Activated CD4-positive, alpha-beta memory T cell treated with anti-CD3 and anti-CD28 coated beads for 36 hours (primary cell): ENCODE data around the gene RPL13A. TPM values are rescaled to one million over a fixed set of nuclear protein-coding genes. Genes with fewer than 3 reads are reported as not detected.

Experiments
- CTCF ChIA-PET: fragments of 350-600 bp; sonication (Branson Sonifier 250); formaldehyde crosslinking; loops from one replicate; lab custom pipeline; 2021; ENCODE audit warnings: antibody characterized with exemption, inconsistent platforms; lab: Charles Lee
- POLR2A ChIA-PET: fragments of 350-600 bp; sonication (Branson Sonifier 250); formaldehyde crosslinking; loops from one replicate; lab custom pipeline; 2021; ENCODE audit warnings: antibody characterized with exemption; lab: Charles Lee
- DNase-seq: peaks from one replicate; pipeline ENCODE4 v3.0.0-alpha.2; 2020
- H3K27ac Mint-ChIP-seq: one replicate; pipeline ENCODE4 v1.8.0; 2021; ENCODE audit warnings: mixed read lengths
- H3K27me3 Mint-ChIP-seq: one replicate; pipeline ENCODE4 v1.8.0; 2021; ENCODE audit warnings: mixed read lengths
- H3K36me3 Mint-ChIP-seq: one replicate; pipeline ENCODE4 v1.8.0; 2021; ENCODE audit warnings: mixed read lengths
- H3K4me1 Mint-ChIP-seq: one replicate; pipeline ENCODE4 v1.8.0; 2021; ENCODE audit warnings: low read depth, mixed read lengths
- H3K4me3 Mint-ChIP-seq: one replicate; pipeline ENCODE4 v1.8.0; 2021; ENCODE audit warnings: mild to moderate bottlenecking, mixed read lengths
- H3K9me3 Mint-ChIP-seq: one replicate; pipeline ENCODE4 v1.8.0; 2021; ENCODE audit warnings: mixed read lengths
- intact Hi-C: fragments of 100-400 bp; cut with micrococcal nuclease; formaldehyde crosslinking; loops from one replicate; pipeline ENCODE4 v1.15.1; 2023
- total RNA-seq, 2 experiments: library from RNA; stranded (reverse); gene quantifications; one replicate each; pipeline ENCODE4 v1.2.3, GENCODE V29; 2021

The RPL13A gene
- total RNA-seq, 2 experiments from 2014 or later = 4,276 to 4,379 TPM

DNA sequence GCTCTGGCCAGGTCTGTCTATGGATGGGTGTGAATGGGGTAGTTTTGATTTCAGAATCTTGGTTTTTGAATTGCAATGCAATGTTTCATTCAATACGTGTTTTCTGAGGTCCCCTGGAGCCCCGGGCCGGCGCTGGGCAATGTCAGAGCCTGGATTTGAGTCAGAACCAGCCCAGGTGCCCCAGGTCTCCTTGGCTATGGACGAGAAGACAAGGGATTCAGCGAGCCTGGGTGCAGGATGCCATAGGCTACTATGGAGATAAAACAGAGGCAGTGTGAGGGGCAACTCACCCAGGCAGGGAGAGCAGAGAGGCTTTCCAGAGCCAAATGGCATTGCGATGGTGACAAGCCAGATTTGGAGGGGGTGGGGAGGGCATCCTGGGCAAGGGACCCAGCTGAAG is 1.2 kb upstream of the RPL13A start:
- H3K4me1 Mint-ChIP-seq = peaks cover 21% of the 10 kb centered on the region
- ChIA-PET CTCF (interaction anchor here (1.9 to 2.4 kb wide), 2 partner anchors 10 to 13 kb away, joined by 6 to 12 read pairs; partner anchors contain the start of gene FLT3LG), POLR2A (interaction anchor here (1.0 kb wide), 1 partner anchor 10 kb away, joined by 3 read pairs; no protein-coding TSS in a partner anchor)
- peaks cover 47% of the 10 kb centered on the region for H3K36me3 Mint-ChIP-seq
- H3K9me3 Mint-ChIP-seq = no peaks in the 10 kb centered on the region
- H3K27ac Mint-ChIP-seq = peak overlapping the region; percentile 83
- intact Hi-C loops = loop anchor here (2.0 kb wide), 1 partner anchor 15 kb away; no protein-coding TSS in a partner anchor
- H3K4me3 Mint-ChIP-seq = peak overlapping the region; percentile 18
- no peak for DNase-seq
- peaks cover 3% of the 10 kb centered on the region for H3K27me3 Mint-ChIP-seq

DNA sequence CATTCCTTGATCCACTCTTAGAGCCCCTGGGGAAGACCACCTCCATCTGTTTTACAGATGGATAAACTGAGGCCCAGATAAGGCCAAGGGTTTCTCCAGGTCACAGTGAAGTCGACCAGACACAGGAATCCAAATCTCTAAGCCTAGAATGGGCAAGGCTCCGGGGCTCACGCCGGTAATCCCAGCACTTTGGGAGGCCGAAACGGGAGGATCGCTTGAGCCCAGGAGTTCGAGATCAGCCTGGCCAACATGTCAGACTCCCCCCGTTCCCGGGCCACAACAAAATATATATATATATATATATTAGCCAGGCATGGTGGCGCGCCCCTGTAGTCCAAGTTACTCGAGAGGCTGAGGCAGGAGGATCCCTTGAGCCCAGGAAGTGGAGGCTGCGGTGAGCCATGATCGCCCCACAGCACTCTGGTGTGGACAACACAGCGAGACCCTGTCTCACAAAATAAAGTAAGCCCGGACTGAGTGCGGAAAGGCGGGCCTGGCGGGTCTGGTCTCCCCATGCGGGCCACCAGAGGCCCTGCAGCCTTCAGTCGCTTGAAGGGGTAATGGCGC is 615 bp upstream of the RPL13A start:
- Mint-ChIP-seq H3K9me3 (no peaks in the 10 kb centered on the region), H3K4me3 (peak overlapping the region; percentile 94), H3K4me1 (peaks cover 23% of the 10 kb centered on the region), H3K36me3 (peaks cover 51% of the 10 kb centered on the region), H3K27ac (peak overlapping the region; percentile 97), H3K27me3 (peaks cover 3% of the 10 kb centered on the region)
- CTCF ChIA-PET = interaction anchor here (1.1 to 2.4 kb wide), 2 partner anchors 11 kb away, joined by 4 to 12 read pairs; no protein-coding TSS in a partner anchor
- POLR2A ChIA-PET = interaction anchor here (1.0 to 3.0 kb wide), 4 partner anchors 10 to 35 kb away, joined by 3 to 15 read pairs (median 6); partner anchors contain the start of gene PIH1D1
- intact Hi-C loops = loop anchor here (1.0 to 2.0 kb wide), 4 partner anchors 10 to 33 kb away; partner anchors contain the start of genes ALDH16A1 and RPS11
- no peak for DNase-seq

DNA sequence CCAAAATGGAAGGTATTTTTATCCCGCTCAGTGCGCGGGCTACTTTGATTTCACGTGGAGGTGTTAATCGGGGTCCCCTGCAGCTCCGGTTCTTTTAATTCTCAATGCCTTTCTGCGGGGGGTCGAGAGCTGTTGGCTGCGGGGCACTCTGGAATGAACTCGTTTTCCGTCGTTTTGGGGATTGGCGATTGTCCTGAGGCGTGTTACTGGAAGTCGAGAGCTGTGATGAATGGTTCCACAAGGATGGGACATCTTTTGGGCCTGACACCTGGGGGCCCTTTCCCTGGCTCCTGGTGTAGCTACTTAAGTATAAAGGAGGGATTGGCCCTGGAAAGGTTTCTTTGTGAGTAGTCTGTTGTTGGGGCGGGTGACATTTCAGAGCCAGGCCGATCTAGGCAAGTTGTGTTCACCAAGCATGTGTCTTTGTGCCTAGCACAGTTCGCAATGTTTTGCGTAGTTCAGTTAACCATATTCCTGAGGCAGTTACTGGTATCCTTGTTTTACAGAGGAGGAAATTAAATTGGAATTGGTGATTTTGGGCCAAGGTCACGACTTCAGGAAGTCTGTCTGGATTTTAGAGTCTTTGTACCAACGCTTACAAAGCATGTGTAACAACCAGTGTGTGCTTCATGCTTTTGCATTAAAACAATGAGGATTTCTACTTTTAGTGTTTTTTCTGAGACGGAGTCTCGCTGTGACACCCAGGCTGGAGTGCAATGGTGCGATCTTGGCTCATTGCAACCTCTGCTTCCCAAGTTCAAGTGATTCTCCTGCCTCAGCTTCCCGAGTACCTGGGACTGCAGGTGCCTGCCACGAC is 846 bp downstream of the RPL13A start:
- DNase-seq = no peak
- peak overlapping the region; percentile 94 for H3K4me3 Mint-ChIP-seq
- peak overlapping the region; percentile 97 for H3K27ac Mint-ChIP-seq
- H3K27me3 Mint-ChIP-seq = peaks cover 3% of the 10 kb centered on the region
- peaks cover 64% of the 10 kb centered on the region for H3K36me3 Mint-ChIP-seq
- intact Hi-C loops = no loop called here
- peaks cover 29% of the 10 kb centered on the region for H3K4me1 Mint-ChIP-seq
- no peaks in the 10 kb centered on the region for H3K9me3 Mint-ChIP-seq
- CTCF ChIA-PET = interaction anchor here (0.9 to 1.6 kb wide), 4 partner anchors 12 to 58 kb away, joined by 3 to 7 read pairs (median 4); no protein-coding TSS in a partner anchor
- POLR2A ChIA-PET = interaction anchor here (0.7 to 3.0 kb wide), 10 partner anchors 9 to 188 kb away, joined by 3 to 15 read pairs (median 4); partner anchors contain the start of genes ALDH16A1 and PIH1D1

DNA sequence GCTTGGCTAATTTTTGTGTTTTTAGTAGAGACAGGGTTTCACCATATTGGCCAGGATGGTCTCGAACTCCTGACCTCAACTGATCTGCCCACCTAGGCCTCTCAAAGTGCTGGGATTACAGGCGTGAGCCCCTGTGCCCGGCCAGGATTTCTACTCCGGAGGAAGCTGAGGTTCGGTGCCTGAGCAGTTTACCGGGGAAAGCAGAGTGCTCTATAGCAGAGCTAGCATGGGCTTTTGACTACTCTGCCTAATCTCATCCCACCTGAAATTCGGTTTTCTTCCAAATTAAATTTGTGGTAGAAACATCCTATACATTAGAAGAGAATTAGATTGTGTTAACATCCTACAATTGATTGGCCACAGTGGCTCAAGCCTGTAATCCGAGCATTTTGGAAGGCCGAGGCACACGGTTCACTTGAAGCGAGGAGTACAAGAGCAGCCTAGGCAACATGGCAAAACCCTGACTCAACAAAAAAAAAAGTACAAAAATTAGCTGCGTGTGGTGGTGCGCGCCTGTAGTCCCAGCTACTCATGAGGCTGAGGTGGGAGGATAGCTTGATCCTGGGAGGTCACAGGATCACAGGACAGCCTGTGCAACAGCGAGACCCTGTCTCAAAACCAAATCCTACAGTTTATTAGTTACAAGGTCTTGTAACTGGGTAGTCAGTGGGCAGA is 1.6 kb downstream of the RPL13A start:
- peaks cover 3% of the 10 kb centered on the region for H3K27me3 Mint-ChIP-seq
- no peaks in the 10 kb centered on the region for H3K9me3 Mint-ChIP-seq
- H3K36me3 Mint-ChIP-seq = peaks cover 64% of the 10 kb centered on the region
- peak overlapping the region; percentile 94 for H3K4me3 Mint-ChIP-seq
- intact Hi-C loops = no loop called here
- H3K27ac Mint-ChIP-seq = peak overlapping the region; percentile 97
- CTCF ChIA-PET = interaction anchor here (0.6 to 1.6 kb wide), 5 partner anchors 10 to 57 kb away, joined by 3 to 7 read pairs (median 3); no protein-coding TSS in a partner anchor
- peaks cover 30% of the 10 kb centered on the region for H3K4me1 Mint-ChIP-seq
- POLR2A ChIA-PET = interaction anchor here (0.6 to 3.0 kb wide), 9 partner anchors 10 to 152 kb away, joined by 3 to 15 read pairs (median 4); partner anchors contain the start of gene ALDH16A1
- no peak for DNase-seq

DNA sequence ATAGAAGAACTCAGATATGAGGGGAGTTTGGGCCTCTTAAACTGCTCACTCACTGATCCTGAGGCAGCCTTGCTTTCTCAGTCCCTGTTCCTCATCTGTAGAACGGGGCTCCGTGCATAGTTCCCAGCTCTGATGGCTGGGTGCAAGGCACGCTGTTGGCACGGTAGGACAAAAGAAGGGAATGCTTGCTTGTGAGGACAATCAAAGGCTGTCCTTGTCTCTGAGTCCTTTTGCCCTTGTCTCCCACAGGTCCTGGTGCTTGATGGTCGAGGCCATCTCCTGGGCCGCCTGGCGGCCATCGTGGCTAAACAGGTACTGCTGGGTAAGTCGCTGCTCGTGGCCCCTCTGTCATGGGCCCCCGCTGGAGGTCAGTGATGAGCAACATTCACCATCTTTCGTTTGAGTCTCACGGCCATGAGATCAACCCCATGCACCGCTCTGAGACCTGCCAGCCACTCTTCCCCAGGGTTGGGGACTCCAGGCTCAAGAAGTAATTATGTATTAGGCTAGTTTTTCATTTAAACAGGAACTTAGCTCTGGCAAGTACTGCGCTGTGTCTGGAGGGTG is 2.3 kb downstream of the RPL13A start:
- intact Hi-C loops = no loop called here
- Mint-ChIP-seq H3K36me3 (peaks cover 64% of the 10 kb centered on the region), H3K27ac (peak overlapping the region; percentile 97), H3K4me1 (peaks cover 31% of the 10 kb centered on the region), H3K4me3 (peak overlapping the region; percentile 94), H3K27me3 (peaks cover 3% of the 10 kb centered on the region), H3K9me3 (no peaks in the 10 kb centered on the region)
- CTCF ChIA-PET = interaction anchor here (0.7 to 1.6 kb wide), 3 partner anchors 9 to 14 kb away, joined by 3 to 7 read pairs (median 3); no protein-coding TSS in a partner anchor
- DNase-seq = peak; percentile 72
- POLR2A ChIA-PET = interaction anchor here (1.0 to 3.0 kb wide), 5 partner anchors 14 to 151 kb away, joined by 3 to 15 read pairs (median 5); no protein-coding TSS in a partner anchor

DNA sequence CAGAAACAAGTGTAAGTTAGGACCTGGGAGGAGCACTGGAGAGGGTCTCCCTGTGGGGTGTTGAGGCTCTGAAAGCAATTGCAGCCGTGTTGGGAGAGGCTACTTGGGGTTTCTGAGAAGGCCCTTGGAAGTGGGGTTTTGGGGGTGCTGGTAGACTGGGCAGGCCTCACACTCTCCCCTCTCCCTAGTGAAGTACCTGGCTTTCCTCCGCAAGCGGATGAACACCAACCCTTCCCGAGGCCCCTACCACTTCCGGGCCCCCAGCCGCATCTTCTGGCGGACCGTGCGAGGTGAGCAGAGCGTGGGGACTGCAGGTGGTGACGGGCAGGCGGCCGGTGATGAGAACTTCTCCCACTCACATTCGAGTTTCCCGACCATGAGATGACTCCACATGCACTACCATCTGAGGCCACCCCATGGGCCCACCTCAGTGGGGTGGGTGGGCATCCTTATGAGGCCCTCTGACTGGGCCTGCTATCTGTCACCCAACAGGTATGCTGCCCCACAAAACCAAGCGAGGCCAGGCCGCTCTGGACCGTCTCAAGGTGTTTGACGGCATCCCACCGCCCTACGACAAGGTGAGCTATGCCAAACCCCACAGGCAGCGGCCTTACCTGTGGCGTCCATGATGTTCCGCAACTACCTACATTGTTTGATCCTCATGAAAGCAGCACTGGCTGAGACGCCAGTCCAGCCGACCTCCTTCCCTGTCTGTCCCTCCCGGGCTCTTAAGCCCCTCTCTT is 3.0 kb downstream of the RPL13A start:
- Mint-ChIP-seq H3K27ac (peak overlapping the region; percentile 97), H3K4me1 (peaks cover 35% of the 10 kb centered on the region), H3K27me3 (peaks cover 3% of the 10 kb centered on the region), H3K9me3 (no peaks in the 10 kb centered on the region), H3K36me3 (peaks cover 64% of the 10 kb centered on the region), H3K4me3 (peak overlapping the region; percentile 94)
- intact Hi-C loops = no loop called here
- DNase-seq = peak; percentile 60
- CTCF ChIA-PET = interaction anchor here (1.3 kb wide), 1 partner anchor 14 kb away, joined by 7 read pairs; no protein-coding TSS in a partner anchor
- POLR2A ChIA-PET = interaction anchor here (0.9 to 1.6 kb wide), 2 partner anchors 15 to 18 kb away, joined by 3 read pairs; no protein-coding TSS in a partner anchor

DNA sequence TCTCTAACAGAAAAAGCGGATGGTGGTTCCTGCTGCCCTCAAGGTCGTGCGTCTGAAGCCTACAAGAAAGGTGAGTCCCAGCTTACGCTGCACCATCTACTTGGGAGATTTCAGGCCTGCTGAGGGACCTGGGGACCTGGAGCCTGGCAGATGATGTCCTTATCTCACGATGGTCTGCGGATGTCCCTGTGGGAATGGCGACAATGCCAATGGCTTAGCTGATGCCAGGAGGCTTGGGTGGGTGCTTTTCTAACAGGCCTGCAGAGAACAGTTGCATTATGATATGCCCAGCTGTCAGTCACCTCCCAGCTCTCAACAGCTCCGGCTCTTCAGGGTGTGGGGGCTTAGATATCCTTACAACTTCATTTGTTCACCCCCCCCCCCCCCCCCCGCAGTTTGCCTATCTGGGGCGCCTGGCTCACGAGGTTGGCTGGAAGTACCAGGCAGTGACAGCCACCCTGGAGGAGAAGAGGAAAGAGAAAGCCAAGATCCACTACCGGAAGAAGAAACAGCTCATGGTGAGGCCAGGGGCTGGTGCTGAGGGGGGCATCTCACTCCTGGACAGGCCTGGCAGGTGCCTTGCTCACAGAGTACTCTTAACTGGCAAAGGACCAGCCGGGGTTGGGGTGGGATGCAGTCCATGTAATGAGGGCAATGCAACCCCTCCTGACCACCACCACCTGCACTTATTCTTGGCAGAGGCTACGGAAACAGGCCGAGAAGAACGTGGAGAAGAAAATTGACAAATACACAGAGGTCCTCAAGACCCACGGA is 3.8 kb downstream of the RPL13A start:
- peak overlapping the region; percentile 97 for H3K27ac Mint-ChIP-seq
- no peaks in the 10 kb centered on the region for H3K9me3 Mint-ChIP-seq
- intact Hi-C loops = no loop called here
- peaks cover 64% of the 10 kb centered on the region for H3K36me3 Mint-ChIP-seq
- peaks cover 3% of the 10 kb centered on the region for H3K27me3 Mint-ChIP-seq
- no peak for DNase-seq
- peak overlapping the region; percentile 94 for H3K4me3 Mint-ChIP-seq
- ChIA-PET POLR2A (interaction anchor here (0.6 to 0.9 kb wide), 2 partner anchors 16 to 72 kb away, joined by 3 to 4 read pairs; no protein-coding TSS in a partner anchor), CTCF (interaction anchor here (1.3 kb wide), 1 partner anchor 15 kb away, joined by 7 read pairs; no protein-coding TSS in a partner anchor)
- peaks cover 34% of the 10 kb centered on the region for H3K4me1 Mint-ChIP-seq

DNA sequence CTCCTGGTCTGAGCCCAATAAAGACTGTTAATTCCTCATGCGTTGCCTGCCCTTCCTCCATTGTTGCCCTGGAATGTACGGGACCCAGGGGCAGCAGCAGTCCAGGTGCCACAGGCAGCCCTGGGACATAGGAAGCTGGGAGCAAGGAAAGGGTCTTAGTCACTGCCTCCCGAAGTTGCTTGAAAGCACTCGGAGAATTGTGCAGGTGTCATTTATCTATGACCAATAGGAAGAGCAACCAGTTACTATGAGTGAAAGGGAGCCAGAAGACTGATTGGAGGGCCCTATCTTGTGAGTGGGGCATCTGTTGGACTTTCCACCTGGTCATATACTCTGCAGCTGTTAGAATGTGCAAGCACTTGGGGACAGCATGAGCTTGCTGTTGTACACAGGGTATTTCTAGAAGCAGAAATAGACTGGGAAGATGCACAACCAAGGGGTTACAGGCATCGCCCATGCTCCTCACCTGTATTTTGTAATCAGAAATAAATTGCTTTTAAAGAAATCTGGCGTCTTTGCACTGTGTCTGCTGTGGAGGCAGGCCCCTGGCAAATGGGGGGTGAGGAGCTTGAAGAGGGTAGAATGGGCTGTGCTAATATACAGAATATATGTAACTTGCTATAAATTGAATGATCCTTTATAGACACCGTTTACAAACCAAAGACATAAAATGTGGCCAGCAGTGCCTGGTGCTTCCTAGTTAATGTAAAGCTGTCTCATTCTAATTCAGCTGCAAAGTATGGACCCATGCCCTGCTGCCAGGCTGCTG is 4.6 kb downstream of the RPL13A start:
- peak overlapping the region; percentile 16 for H3K4me3 Mint-ChIP-seq

More for the DNA sequence above, 4.6 kb downstream of the RPL13A start:
- DNase-seq = no peak
- intact Hi-C loops = no loop called here
- H3K27me3 Mint-ChIP-seq = peaks cover 3% of the 10 kb centered on the region
- CTCF ChIA-PET = interaction anchor here (1.0 to 1.3 kb wide), 2 partner anchors 16 to 77 kb away, joined by 3 to 7 read pairs; no protein-coding TSS in a partner anchor
- H3K4me1 Mint-ChIP-seq = peaks cover 33% of the 10 kb centered on the region
- POLR2A ChIA-PET = interaction anchor here (0.6 to 1.8 kb wide), 6 partner anchors 11 to 71 kb away, joined by 3 to 5 read pairs (median 4); partner anchors contain the start of gene PIH1D1
- peaks cover 69% of the 10 kb centered on the region for H3K36me3 Mint-ChIP-seq
- peak overlapping the region; percentile 84 for H3K27ac Mint-ChIP-seq
- H3K9me3 Mint-ChIP-seq = no peaks in the 10 kb centered on the region
